OCI-LY7 (cell line): ENCODE results near the gene CGB5. TPM values are rescaled to one million over a fixed set of nuclear protein-coding genes. Genes with fewer than 3 reads are reported as not detected.
"Not testable (repeated sequence)": the region's sequence is repeated elsewhere in the genome, so short reads cannot be mapped to it uniquely, and the experiment has no call there.

ENCODE experiments used
- BruUV-seq: library from RNA; stranded (reverse); fragments of 400-500 nt; replicated peaks from 2 replicates; lab custom pipeline; 2021; lab: Mats Ljungman, UMichigan
- CTCF ChIA-PET: fragments of 300-600 bp; sonication (Branson Sonifier 250); formaldehyde crosslinking; loops from one replicate; lab custom pipeline; 2022; ENCODE audit warnings: antibody characterized with exemption; ENCODE audit not compliant: unreplicated experiment; lab: Charles Lee
- POLR2A ChIA-PET: fragments of 300-600 bp; sonication (Branson Sonifier 250); formaldehyde crosslinking; loops from one replicate; lab custom pipeline; 2022; ENCODE audit warnings: antibody characterized with exemption; lab: Charles Lee
- DNase-seq: peaks from one replicate; pipeline ENCODE4 v3.0.0-alpha.2; 2015; ENCODE audit warnings: low spot score
- H2AFZ ChIP-seq: fragments of 200-600 bp; sonication (generic), shearing (Covaris generic); 2 replicates; pipeline ENCODE4 v1.6.1; 2014; ENCODE audit warnings: mild to moderate bottlenecking, antibody characterized with exemption, low read length, moderate library complexity
- H3K27ac ChIP-seq: fragments of 200-600 bp; sonication (generic); 2 replicates; pipeline ENCODE4 v1.5.1; 2014; ENCODE audit warnings: mixed run types, low read depth, mild to moderate bottlenecking, moderate library complexity, low read length, inconsistent platforms; ENCODE audit not compliant: poor library complexity, severe bottlenecking
- H3K36me3 ChIP-seq: fragments of 200-600 bp; sonication (generic); 2 replicates; pipeline ENCODE4 v1.6.1; 2014; ENCODE audit warnings: mild to moderate bottlenecking, antibody characterized with exemption, low read length, moderate library complexity, mixed read lengths; ENCODE audit not compliant: insufficient read depth
- H3K4me1 ChIP-seq: fragments of 200-600 bp; sonication (generic); 2 replicates; pipeline ENCODE4 v1.5.1; 2014; ENCODE audit warnings: mild to moderate bottlenecking, low read length; ENCODE audit not compliant: insufficient read depth, poor library complexity, severe bottlenecking
- H3K4me2 ChIP-seq: fragments of 200-600 bp; sonication (generic); 2 replicates; pipeline ENCODE4 v1.6.1; 2014; ENCODE audit warnings: mild to moderate bottlenecking, low read length
- H3K4me3 ChIP-seq: fragments of 200-600 bp; sonication (generic); 2 replicates; pipeline ENCODE4 v1.5.1; 2014; ENCODE audit warnings: mild to moderate bottlenecking, low read depth, low read length; ENCODE audit not compliant: poor library complexity, severe bottlenecking
- H3K79me2 ChIP-seq: fragments of 200-600 bp; sonication (generic); 2 replicates; pipeline ENCODE4 v1.6.1; 2016; ENCODE audit warnings: low read depth, mild to moderate bottlenecking, low read length, moderate library complexity, mixed read lengths; ENCODE audit not compliant: insufficient read depth
- H3K9me2 ChIP-seq: fragments of 200-600 bp; sonication (generic); 2 replicates; pipeline ENCODE4 v1.6.1; 2016; ENCODE audit warnings: mild to moderate bottlenecking, low read length, mixed read lengths; ENCODE audit not compliant: insufficient read depth
- H3K9me3 ChIP-seq: fragments of 200-600 bp; sonication (generic); 2 replicates; pipeline ENCODE4 v1.6.1; 2014; ENCODE audit warnings: mild to moderate bottlenecking, mixed run types, low read length, mixed read lengths
- H4K20me1 ChIP-seq: fragments of 200-600 bp; sonication (generic); 2 replicates; pipeline ENCODE4 v1.6.1; 2014; ENCODE audit warnings: mild to moderate bottlenecking, antibody characterized with exemption, low read length, moderate library complexity, mixed read lengths; ENCODE audit not compliant: insufficient read depth
- EZH2phosphoT487 ChIP-seq: fragments of 200-600 bp; sonication (generic); IDR thresholded peaks from 2 replicates; pipeline ENCODE4 v1.6.1; 2018; ENCODE audit warnings: low read depth, borderline replicate concordance, mild to moderate bottlenecking, mixed run types, antibody characterized with exemption, low read length, moderate library complexity, mixed read lengths
- intact Hi-C: fragments of 100-400 bp; cut with micrococcal nuclease; formaldehyde crosslinking; loops from one replicate; pipeline ENCODE4 v1.10.0; 2022; ENCODE audit not compliant: unreplicated experiment
- total RNA-seq, 2 experiments: library from RNA; depleted of rRNA in 1 of 2; stranded (reverse); fragments of >200 nt in 1 of 2; shearing (Covaris generic) in 1 of 2; gene quantifications; 2 replicates each; pipeline ENCODE4 v1.2.3, GENCODE V29; 2014 to 2022
- TF ChIP-seq, protein P1 (sequence below): fragments of 200-600 bp; sonication (generic); conservative IDR thresholded peaks from 2 replicates; pipeline ENCODE4 v1.5.1; 2014; ENCODE audit warnings: mild to moderate bottlenecking, antibody characterized with exemption, low read length, moderate library complexity, mixed read lengths

CGB5 gene
- total RNA-seq, 2 experiments from 2014 or later, result not detected

DNA sequence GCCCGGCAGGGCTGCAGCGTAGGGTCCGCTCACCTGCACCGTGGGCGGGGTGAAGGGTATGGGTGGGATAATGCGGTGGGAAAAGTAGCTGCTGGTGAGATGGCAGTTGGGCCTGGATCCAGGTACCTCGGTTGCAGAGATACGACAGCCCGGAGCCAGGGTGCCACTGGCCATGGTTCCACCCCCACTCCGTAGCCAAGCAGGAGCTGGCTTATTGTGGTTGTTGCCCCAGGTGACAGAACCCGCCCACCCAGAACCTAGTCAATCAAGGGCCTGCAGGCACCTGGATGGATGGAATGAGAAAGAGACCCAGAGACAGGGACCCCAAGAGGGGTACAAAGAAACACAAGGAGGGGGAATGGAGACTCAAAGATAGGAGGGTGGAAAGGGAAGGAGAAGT is 23.3 kb upstream of the CGB5 start:
- Histone ChIP-seq H3K9me2 (no peaks in the 10 kb centered on the region), H3K36me3 (peaks cover 11% of the 10 kb centered on the region), H3K4me3 (no peak overlapping the region), H4K20me1 (no peaks in the 10 kb centered on the region), H3K9me3 (no peaks in the 10 kb centered on the region), H3K4me2 (peak overlapping the region; percentile 17; the same call in 1 of the 2 replicates), H2AFZ (no peak overlapping the region), H3K27ac (no peak overlapping the region), H3K79me2 (no peaks in the 10 kb centered on the region), H3K4me1 (peaks cover 43% of the 10 kb centered on the region)
- CTCF ChIA-PET, result no interaction called here
- no TSS peak for BruUV-seq
- intact Hi-C loops, result no loop called here
- POLR2A ChIA-PET, result interaction anchor here (1.1 to 1.6 kb wide), 2 partner anchors 27 to 54 kb away, joined by 3 to 5 read pairs; partner anchors contain the start of genes GYS1 and RUVBL2
- TF ChIP-seq, protein P1, sequence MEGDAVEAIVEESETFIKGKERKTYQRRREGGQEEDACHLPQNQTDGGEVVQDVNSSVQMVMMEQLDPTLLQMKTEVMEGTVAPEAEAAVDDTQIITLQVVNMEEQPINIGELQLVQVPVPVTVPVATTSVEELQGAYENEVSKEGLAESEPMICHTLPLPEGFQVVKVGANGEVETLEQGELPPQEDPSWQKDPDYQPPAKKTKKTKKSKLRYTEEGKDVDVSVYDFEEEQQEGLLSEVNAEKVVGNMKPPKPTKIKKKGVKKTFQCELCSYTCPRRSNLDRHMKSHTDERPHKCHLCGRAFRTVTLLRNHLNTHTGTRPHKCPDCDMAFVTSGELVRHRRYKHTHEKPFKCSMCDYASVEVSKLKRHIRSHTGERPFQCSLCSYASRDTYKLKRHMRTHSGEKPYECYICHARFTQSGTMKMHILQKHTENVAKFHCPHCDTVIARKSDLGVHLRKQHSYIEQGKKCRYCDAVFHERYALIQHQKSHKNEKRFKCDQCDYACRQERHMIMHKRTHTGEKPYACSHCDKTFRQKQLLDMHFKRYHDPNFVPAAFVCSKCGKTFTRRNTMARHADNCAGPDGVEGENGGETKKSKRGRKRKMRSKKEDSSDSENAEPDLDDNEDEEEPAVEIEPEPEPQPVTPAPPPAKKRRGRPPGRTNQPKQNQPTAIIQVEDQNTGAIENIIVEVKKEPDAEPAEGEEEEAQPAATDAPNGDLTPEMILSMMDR, result no peak
- no peak for TF ChIP-seq EZH2phosphoT487
- no peak for DNase-seq

DNA sequence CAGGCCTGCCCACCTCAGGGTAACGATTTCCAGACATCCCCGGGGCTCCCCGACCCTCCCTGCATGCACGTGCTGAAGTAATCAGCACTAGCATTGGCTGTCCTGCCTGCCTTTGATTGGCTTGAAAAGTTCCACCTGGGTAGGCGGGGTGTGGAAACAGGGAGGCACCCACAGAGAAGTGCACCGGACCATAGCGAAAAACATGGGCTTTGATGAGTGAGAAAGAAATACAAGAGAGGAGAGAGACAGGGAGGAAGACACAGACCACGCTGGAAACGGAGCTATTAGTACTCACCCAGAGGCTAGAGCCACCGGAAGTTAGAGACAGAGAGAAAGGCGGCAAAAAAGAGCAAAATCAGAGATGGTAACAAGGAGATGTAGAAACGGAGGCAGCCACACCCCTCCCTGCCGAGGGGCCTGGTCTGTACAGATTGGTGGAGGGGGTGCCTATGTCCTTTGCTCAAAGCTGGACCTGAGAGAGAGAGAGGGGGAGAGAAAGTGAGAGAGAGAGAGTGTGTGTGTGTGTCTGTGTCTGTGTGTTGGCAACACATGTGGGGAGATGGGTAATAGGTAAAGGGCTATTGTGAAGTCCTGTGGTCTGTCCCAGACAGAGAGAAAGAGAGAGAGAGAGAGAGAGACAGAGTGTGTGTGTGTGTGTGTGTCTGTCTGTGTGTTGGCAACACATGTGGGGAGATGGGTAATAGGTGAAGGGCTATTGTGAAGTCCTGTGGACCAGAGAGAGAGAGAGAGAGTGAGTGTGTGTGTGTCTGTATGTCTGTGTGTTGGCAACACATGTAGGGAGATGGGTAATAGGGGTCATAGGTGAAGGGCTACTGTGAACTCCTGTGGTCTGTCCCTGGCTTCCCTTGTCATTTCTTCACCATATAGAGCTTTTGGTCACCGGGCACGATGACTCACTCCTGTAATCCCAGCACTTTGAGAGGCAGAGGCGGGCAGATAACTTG is 22.4 kb upstream of the CGB5 start:
- Histone ChIP-seq H3K4me1 (peaks cover 43% of the 10 kb centered on the region), H3K79me2 (no peaks in the 10 kb centered on the region), H3K36me3 (peaks cover 3% of the 10 kb centered on the region), H2AFZ (peak overlapping the region; percentile 17; the same call in 1 of the 2 replicates), H3K9me2 (no peaks in the 10 kb centered on the region), H3K4me3 (no peak overlapping the region), H3K27ac (peak overlapping the region; percentile 1), H3K4me2 (peak overlapping the region; percentile 17), H4K20me1 (no peaks in the 10 kb centered on the region), H3K9me3 (no peaks in the 10 kb centered on the region)
- CTCF ChIA-PET, result no interaction called here
- no TSS peak for BruUV-seq
- POLR2A ChIA-PET, result interaction anchor here (1.6 kb wide), 1 partner anchor 28 kb away, joined by 5 read pairs; the partner anchor contains the start of genes GYS1 and RUVBL2
- intact Hi-C loops, result no loop called here
- no peak for TF ChIP-seq EZH2phosphoT487
- DNase-seq, result peak; percentile 54

DNA sequence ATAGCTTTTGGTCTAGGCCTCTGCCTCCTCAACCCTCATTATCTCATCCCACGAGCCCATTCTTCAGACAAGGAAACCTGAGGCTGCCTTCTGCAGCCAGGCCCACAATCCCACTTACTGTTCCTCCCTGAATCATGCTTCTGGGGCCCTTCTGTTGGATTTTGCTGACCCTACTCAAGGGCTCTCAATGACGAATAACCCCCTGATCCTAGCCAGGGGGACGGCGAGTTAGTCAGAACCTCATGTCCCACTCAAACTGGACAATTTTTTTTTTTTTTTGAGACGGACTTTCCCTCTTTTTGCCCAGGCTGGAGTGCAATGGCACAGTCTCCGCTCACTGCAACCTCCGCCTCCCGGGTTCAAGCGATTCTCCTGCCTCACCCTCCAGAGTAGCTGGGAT is 21.5 kb upstream of the CGB5 start:
- no peak for DNase-seq
- Histone ChIP-seq H3K4me2 (no peak overlapping the region), H3K36me3 (no peaks in the 10 kb centered on the region), H4K20me1 (no peaks in the 10 kb centered on the region), H3K9me3 (no peaks in the 10 kb centered on the region), H3K9me2 (no peaks in the 10 kb centered on the region), H3K79me2 (no peaks in the 10 kb centered on the region), H3K4me1 (peaks cover 42% of the 10 kb centered on the region), H3K4me3 (no peak overlapping the region), H2AFZ (no peak overlapping the region), H3K27ac (no peak overlapping the region)
- CTCF ChIA-PET, result no interaction called here
- POLR2A ChIA-PET, result interaction anchor here (1.6 kb wide), 1 partner anchor 29 kb away, joined by 5 read pairs; the partner anchor contains the start of genes GYS1 and RUVBL2
- no TSS peak for BruUV-seq
- intact Hi-C loops, result no loop called here
- TF ChIP-seq EZH2phosphoT487, result no peak
- TF ChIP-seq, protein P1, result no peak

DNA sequence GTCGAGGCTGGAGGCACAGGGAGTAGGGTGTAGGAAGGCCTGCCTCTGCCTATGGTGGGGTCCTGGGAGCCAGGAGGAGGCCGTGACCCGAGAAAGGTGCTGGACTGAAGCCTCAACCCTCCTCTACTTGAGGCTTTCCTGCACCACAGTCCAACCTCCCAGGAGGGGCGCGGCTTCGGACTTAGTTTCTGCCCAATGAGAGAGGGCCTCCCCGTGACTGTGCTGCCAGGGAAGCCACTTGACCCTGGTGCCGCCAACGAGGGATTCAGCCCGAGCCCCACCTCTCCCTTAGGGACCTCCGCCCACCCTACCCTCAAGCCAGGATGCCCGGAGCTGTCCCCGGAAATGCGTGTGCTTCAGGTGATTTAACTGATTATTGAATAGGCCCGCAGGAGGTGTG is 19.4 kb upstream of the CGB5 start, which contains the start of gene CGB3:
CGB3 (minus strand) TSS at position 101 of the 400 bp plus-strand sequence. CDS start 362 bp downstream, outside the sequence.
- H3K9me2 ChIP-seq, H3K4me2 ChIP-seq, H2AFZ ChIP-seq, H3K4me3 ChIP-seq, DNase-seq, H3K27ac ChIP-seq, BruUV-seq, H4K20me1 ChIP-seq, H3K36me3 ChIP-seq, CTCF ChIA-PET, H3K9me3 ChIP-seq, intact Hi-C loops, POLR2A ChIA-PET, H3K79me2 ChIP-seq: not testable (repeated sequence)
- H3K4me1 ChIP-seq, result peaks cover 22% of the 10 kb centered on the region
